K562 (cell line): ENCODE measurements around the gene SMIM23. TPM values are rescaled to one million over a fixed set of nuclear protein-coding genes. Genes with fewer than 3 reads are reported as not detected.

Source experiments
- ATAC-seq: fragments of 200-7000 bp; cut with Tn5 transposase; 3 replicates; pipeline ENCODE4 v1.9.1; 2020; ENCODE audit warnings: moderate library complexity
- BruUV-seq: library from RNA; stranded (reverse); fragments of 400-500 nt; replicated peaks from 2 replicates; lab custom pipeline; 2021; lab: Mats Ljungman, UMichigan
- CTCF ChIA-PET: fragments of 300-600 bp; formaldehyde crosslinking; extraction: SDS; loops from one replicate; lab custom pipeline; 2021; ENCODE audit warnings: low intra/inter-chr PET ratio; lab: Yijun Ruan, JAX
- POLR2A ChIA-PET: fragments of 300-600, 350-650 bp; sonication (Branson Sonifier 250); formaldehyde crosslinking; extraction: SDS; loops from one replicate; lab custom pipeline; 2021; ENCODE audit warnings: antibody characterized with exemption, inconsistent platforms; lab: Yijun Ruan, JAX
- DNase-seq, 4 experiments: peaks; one replicate each; pipeline versions ENCODE4 v3.0.0 to v3.0.0-alpha.2; 2011 to 2018; ENCODE audit warnings: low spot score in 3 of 4, mixed read lengths in 3 of 4; ENCODE audit errors: extremely low read depth in 1 of 4
- FAIRE-seq: peaks from 2 replicates; lab custom pipeline; 2011; peaks lifted over from hg19 to GRCh38; lab: Jason Lieb, UNC
- H2AFZ ChIP-seq: 2 replicates; pipeline ENCODE4 v1.6.0; 2011; ENCODE audit warnings: low read depth, low read length, control low read depth, inconsistent platforms
- H3K27ac ChIP-seq: fragments of 200-600 bp; 3 replicates; pipeline ENCODE4 v1.8.0; 2011; ENCODE audit warnings: low read depth, mild to moderate bottlenecking, control low read depth, inconsistent platforms, low read length, moderate library complexity, mixed read lengths; ENCODE audit errors: extremely low read depth
- H3K27me3 ChIP-seq, 2 experiments: fragments of 300-600 bp in 1 of 2; 2 replicates in 1 of 2; 3 replicates in 1 of 2; pipeline versions ENCODE4 v1.6.0 to v1.8.0; 2011; ENCODE audit warnings: inconsistent platforms in 2 of 2, low read length in 2 of 2, mild to moderate bottlenecking in 1 of 2, mixed read lengths in 1 of 2, moderate library complexity in 1 of 2; ENCODE audit not compliant: control insufficient read depth in 2 of 2, insufficient read depth in 2 of 2
- H3K36me3 ChIP-seq: fragments of 300-600 bp; 3 replicates; pipeline ENCODE4 v1.8.0; 2011; ENCODE audit warnings: mild to moderate bottlenecking, low read length, inconsistent platforms; ENCODE audit not compliant: control insufficient read depth, insufficient read depth
- H3K4me1 ChIP-seq, 2 experiments: fragments of 200-600 bp in 1 of 2; replicated peaks in 1 of 2; 2 replicates in 1 of 2; 3 replicates in 1 of 2; pipeline versions ENCODE4 v1.5.1 to v1.8.0; 2011; ENCODE audit warnings: inconsistent platforms in 2 of 2, low read length in 2 of 2, mild to moderate bottlenecking in 1 of 2, mixed read lengths in 1 of 2, moderate library complexity in 1 of 2; ENCODE audit not compliant: control insufficient read depth in 2 of 2, insufficient read depth in 2 of 2
- H3K4me2 ChIP-seq: 2 replicates; pipeline ENCODE4 v1.6.1; 2011; ENCODE audit warnings: low read length, control low read depth, inconsistent platforms, mixed read lengths; ENCODE audit not compliant: insufficient read depth
- H3K4me3 ChIP-seq: fragments of 200-600 bp; sonication (generic), shearing (Covaris generic); 2 replicates; pipeline ENCODE4 v1.5.1; 2016; ENCODE audit warnings: control low read depth, inconsistent platforms
- H3K79me2 ChIP-seq: fragments of 200-600 bp; 3 replicates; pipeline ENCODE4 v1.8.0; 2011; ENCODE audit warnings: low read length, inconsistent platforms; ENCODE audit not compliant: control insufficient read depth, insufficient read depth
- H3K9ac ChIP-seq, 2 experiments: 2 replicates each; pipeline versions ENCODE4 v1.6.0 to v1.6.1; 2011; ENCODE audit warnings: low read depth in 2 of 2, low read length in 2 of 2, control low read depth in 1 of 2, inconsistent platforms in 1 of 2, mild to moderate bottlenecking in 1 of 2, mixed read lengths in 1 of 2; ENCODE audit not compliant: insufficient read depth in 1 of 2
- H3K9me1 ChIP-seq: one replicate; pipeline ENCODE4 v1.6.0; 2011; ENCODE audit warnings: inconsistent platforms, mild to moderate bottlenecking, low read length, moderate library complexity; ENCODE audit not compliant: control insufficient read depth, insufficient read depth
- H3K9me3 ChIP-seq: replicated peaks from 2 replicates; pipeline ENCODE4 v1.5.1; 2011; ENCODE audit warnings: low read depth, low read length, inconsistent platforms; ENCODE audit not compliant: control insufficient read depth, insufficient read depth
- H4K20me1 ChIP-seq: replicated peaks from 2 replicates; pipeline ENCODE4 v1.6.1; 2011; ENCODE audit warnings: low read length, inconsistent platforms, mixed read lengths; ENCODE audit not compliant: control insufficient read depth, insufficient read depth
- BRD9 ChIP-seq: fragments of 450-650 bp; IDR thresholded peaks from 2 replicates; pipeline ENCODE4 v1.6.1; 2018; ENCODE audit warnings: low read depth; ENCODE audit not compliant: partially characterized antibody
- BRF1 ChIP-seq: IDR thresholded peaks from 3 replicates; pipeline ENCODE4 v1.6.1; 2011; ENCODE audit warnings: borderline replicate concordance, mild to moderate bottlenecking; ENCODE audit not compliant: insufficient read length; ENCODE audit errors: extremely low read depth
- HOXB6 ChIP-seq: fragments of 250-450 bp; sonication (Bioruptor Pico); IDR thresholded peaks from 2 replicates; pipeline ENCODE4 v1.5.1; 2022; ENCODE audit warnings: mild to moderate bottlenecking, borderline replicate concordance
- KLF1 ChIP-seq: fragments of 450-650 bp; IDR thresholded peaks from 2 replicates; pipeline ENCODE4 v1.6.1; 2016; ENCODE audit warnings: missing genetic modification characterization, missing compliant biosample characterization
- NCOA2 ChIP-seq, 2 experiments: fragments of 450-650 bp; IDR thresholded peaks; 2 replicates each; pipeline ENCODE4 v1.6.1; 2018; ENCODE audit warnings: mild to moderate bottlenecking in 2 of 2, moderate library complexity in 1 of 2; ENCODE audit not compliant: partially characterized antibody in 2 of 2
- SMARCE1 ChIP-seq: fragments of 450-650 bp; IDR thresholded peaks from 2 replicates; pipeline ENCODE4 v1.7.1; 2016; ENCODE audit warnings: mild to moderate bottlenecking
- TRIM24 ChIP-seq, 2 experiments: fragments of 450-650 bp; IDR thresholded peaks; 2 replicates each; pipeline ENCODE4 v1.6.1; 2016
- ZNF140 ChIP-seq: fragments of 250-450 bp; sonication (Bioruptor Pico); IDR thresholded peaks from 2 replicates; pipeline ENCODE4 v1.8.0; 2021; ENCODE audit warnings: moderate library complexity, mild to moderate bottlenecking, inconsistent platforms
- ZNF212 ChIP-seq: fragments of 450-650 bp; formaldehyde crosslinking; IDR thresholded peaks from 2 replicates; pipeline ENCODE4 v1.4.0; 2020; ENCODE audit warnings: mild to moderate bottlenecking
- WGBS: fragments of 100-300 bp; shearing (Covaris generic); methylation state at CpG from one replicate; pipeline ENCODE4 v1.1.6; 2016; ENCODE audit warnings: low coverage, mixed read lengths; ENCODE audit not compliant: insufficient coverage; ENCODE audit errors: missing lambda C conversion rate; 5-methylcytosine and 5-hydroxymethylcytosine counted together
- in situ Hi-C: fragments of 300-500 bp; cut with MboI; formaldehyde crosslinking; loops from 4 replicates; pipeline ENCODE4 v1.15.0; 2018; ENCODE audit warnings: inconsistent platforms, mixed read lengths
- intact Hi-C: fragments of 100-400 bp; cut with micrococcal nuclease; formaldehyde crosslinking; loops from 2 replicates; pipeline ENCODE4 v1.14.2; 2022
- polyA plus RNA-seq, 8 experiments: library from polyadenylated mRNA; depleted of rRNA in 4 of 8; stranded (reverse) in 5 of 8; unstranded in 3 of 8; fragments of >200 nt; fragmentation: Nextera tagmentation in 2 of 8; fragmentation: Illumina TruSeq in 1 of 8; extraction: Ambion mirVana in 2 of 8; extraction: Trizol in 1 of 8; gene quantifications; 2 replicates each; pipeline versions ENCODE4 v1.2.1 to v1.2.3, GENCODE V29; 2011 to 2014; ENCODE audit warnings: inconsistent platforms in 1 of 8, missing spikeins in 1 of 8
- total RNA-seq, 7 experiments: library from RNA; depleted of rRNA in 6 of 7; stranded (reverse); fragments of >200 nt in 6 of 7; fragmentation: Illumina TruSeq in 2 of 7; extraction: Trizol in 2 of 7; gene quantifications; 2 replicates each; pipeline versions ENCODE4 v1.2.1 to v1.2.3, GENCODE V29; 2011 to 2021; ENCODE audit warnings: low replicate concordance in 1 of 7
- TF ChIP-seq, protein P1 (sequence below): sonication (generic); formaldehyde crosslinking; IDR thresholded peaks from 2 replicates; pipeline ENCODE4 v1.4.0; 2020; ENCODE audit warnings: mild to moderate bottlenecking, missing genetic modification reagents
- TF ChIP-seq, protein P2 (sequence below), 2 experiments: fragments of 250-450 bp in 1 of 2; fragments of 450-650 bp in 1 of 2; sonication (Bioruptor Pico) in 1 of 2; IDR thresholded peaks; 2 replicates each; pipeline versions ENCODE4 v1.6.1 to v1.8.0; 2016 to 2021; ENCODE audit warnings: mild to moderate bottlenecking in 2 of 2, moderate library complexity in 2 of 2, missing compliant biosample characterization in 1 of 2, missing genetic modification characterization in 1 of 2

SMIM23 gene
- total and polyA plus RNA-seq, 9 of the 15 experiments (the other 6 are each of a cell fraction or from before 2014, with no cell fraction given) = not detected

DNA sequence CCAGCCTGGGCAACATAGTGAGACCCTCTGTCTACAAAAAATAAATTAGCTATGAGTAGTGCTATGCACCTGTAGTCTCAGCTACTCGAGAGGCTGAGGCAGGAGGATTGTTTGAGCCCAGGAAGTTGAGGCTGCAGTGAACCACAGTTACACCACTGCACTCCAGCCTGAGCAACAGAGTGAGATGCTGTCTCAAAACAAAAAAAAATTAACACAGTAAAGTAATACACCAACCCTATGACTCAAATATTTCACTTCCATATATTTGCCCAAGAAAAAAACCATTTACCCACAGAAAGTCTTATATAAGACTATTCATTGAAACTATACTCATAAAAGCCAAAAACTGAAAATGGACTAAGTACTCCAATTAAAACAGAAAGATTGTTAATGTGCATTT lies 16.2 kb downstream of the SMIM23 start:
- ATAC-seq = no peak
- Histone ChIP-seq H3K9me1 (no peaks in the 10 kb centered on the region), H3K27ac (no peak overlapping the region), H3K4me2 (no peak overlapping the region), H2AFZ (no peak overlapping the region), H3K36me3 (no peaks in the 10 kb centered on the region), H3K4me3 (no peak overlapping the region), H3K4me1 (no peaks in the 10 kb centered on the region), H3K9ac (no peak overlapping the region), H3K79me2 (no peaks in the 10 kb centered on the region), H4K20me1 (0 out of 2 replicates have a peak, but pooled peaks cover 5% of the 10 kb centered on the region), H3K27me3 (peaks cover 19 to 39% of the 10 kb centered on the region in 2 experiments), H3K9me3 (no peaks in the 10 kb centered on the region)
- FAIRE-seq = no peak
- in situ Hi-C loops (no loop called here), intact Hi-C loops (no loop called here)
- ChIA-PET POLR2A (interaction anchor here (0.6 kb wide), 1 partner anchor 360 kb away, joined by 3 read pairs; no protein-coding TSS in a partner anchor), CTCF (no interaction called here)
- 10% methylated on average over 1 of the region's 1 CpG for WGBS
- TF ChIP-seq HOXB6 (no peak), NCOA2 (IDR thresholded peaks at IDR 0.05; ENCODE audit: partially characterized antibody in 2 of 2) (no peak), BRD9 (no peak), TRIM24 (IDR thresholded peaks at IDR 0.05) (no peak), ZNF212 (CRISPR knock-in tag) (no peak), ZNF140 (CRISPR knock-in tag) (no peak), BRF1 (no peak), KLF1 (no peak), SMARCE1 (no peak)
- TF ChIP-seq, protein P1, sequence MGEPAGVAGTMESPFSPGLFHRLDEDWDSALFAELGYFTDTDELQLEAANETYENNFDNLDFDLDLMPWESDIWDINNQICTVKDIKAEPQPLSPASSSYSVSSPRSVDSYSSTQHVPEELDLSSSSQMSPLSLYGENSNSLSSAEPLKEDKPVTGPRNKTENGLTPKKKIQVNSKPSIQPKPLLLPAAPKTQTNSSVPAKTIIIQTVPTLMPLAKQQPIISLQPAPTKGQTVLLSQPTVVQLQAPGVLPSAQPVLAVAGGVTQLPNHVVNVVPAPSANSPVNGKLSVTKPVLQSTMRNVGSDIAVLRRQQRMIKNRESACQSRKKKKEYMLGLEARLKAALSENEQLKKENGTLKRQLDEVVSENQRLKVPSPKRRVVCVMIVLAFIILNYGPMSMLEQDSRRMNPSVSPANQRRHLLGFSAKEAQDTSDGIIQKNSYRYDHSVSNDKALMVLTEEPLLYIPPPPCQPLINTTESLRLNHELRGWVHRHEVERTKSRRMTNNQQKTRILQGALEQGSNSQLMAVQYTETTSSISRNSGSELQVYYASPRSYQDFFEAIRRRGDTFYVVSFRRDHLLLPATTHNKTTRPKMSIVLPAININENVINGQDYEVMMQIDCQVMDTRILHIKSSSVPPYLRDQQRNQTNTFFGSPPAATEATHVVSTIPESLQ = no peak
- TF ChIP-seq, protein P2, sequence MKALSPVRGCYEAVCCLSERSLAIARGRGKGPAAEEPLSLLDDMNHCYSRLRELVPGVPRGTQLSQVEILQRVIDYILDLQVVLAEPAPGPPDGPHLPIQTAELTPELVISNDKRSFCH (CRISPR knock-in tag; IDR thresholded peaks at IDR 0.05) = no peak
- TF ChIP-seq, protein P2 (tag; IDR thresholded peaks at IDR 0.05) = no peak
- DNase-seq = no peak
- BruUV-seq = no TSS peak
